DOHH2 (cell line): Measurements from ENCODE around the gene LOXL4.

Experiments
- H3F3A ChIP-seq: fragments of 200-600 bp; sonication (generic), shearing (Covaris generic); 2 replicates; pipeline ENCODE4 v1.6.0; 2016; ENCODE audit warnings: antibody characterized with exemption, mild to moderate bottlenecking; ENCODE audit not compliant: control insufficient read depth, insufficient read depth
- H3K27ac ChIP-seq: fragments of 200-600 bp; sonication (generic); 2 replicates; pipeline ENCODE4 v1.5.1; 2014; ENCODE audit warnings: low read depth, mild to moderate bottlenecking, low read length, moderate library complexity
- H3K27me3 ChIP-seq: fragments of 200-600 bp; sonication (generic); 2 replicates; pipeline ENCODE4 v1.6.1; 2014; ENCODE audit warnings: mild to moderate bottlenecking, low read length, mixed read lengths; ENCODE audit not compliant: control insufficient read depth
- H3K36me3 ChIP-seq: fragments of 200-600 bp; sonication (generic); 2 replicates; pipeline ENCODE4 v1.6.1; 2014; ENCODE audit warnings: mild to moderate bottlenecking, low read length, moderate library complexity, mixed read lengths; ENCODE audit not compliant: control insufficient read depth
- H3K4me1 ChIP-seq: fragments of 200-600 bp; sonication (generic); 2 replicates; pipeline ENCODE4 v1.6.1; 2014; ENCODE audit warnings: mild to moderate bottlenecking, low read length, mixed read lengths; ENCODE audit not compliant: control insufficient read depth
- H3K4me2 ChIP-seq: fragments of 200-600 bp; sonication (generic); 2 replicates; pipeline ENCODE4 v1.6.0; 2014; ENCODE audit warnings: mild to moderate bottlenecking, low read length, moderate library complexity
- H3K4me3 ChIP-seq: fragments of 200-600 bp; sonication (generic); 2 replicates; pipeline ENCODE4 v1.5.1; 2014; ENCODE audit warnings: mild to moderate bottlenecking, low read length, mixed read lengths
- H3K79me2 ChIP-seq: fragments of 200-600 bp; sonication (generic); 2 replicates; pipeline ENCODE4 v1.6.1; 2014; ENCODE audit warnings: mild to moderate bottlenecking, low read length, mixed read lengths; ENCODE audit not compliant: control insufficient read depth
- H3K9me2 ChIP-seq: fragments of 200-600 bp; sonication (generic); replicated peaks from 2 replicates; pipeline ENCODE4 v1.6.1; 2014; ENCODE audit warnings: mild to moderate bottlenecking, low read length, mixed read lengths; ENCODE audit not compliant: control insufficient read depth
- H3K9me3 ChIP-seq: fragments of 200-600 bp; sonication (generic); 2 replicates; pipeline ENCODE4 v1.6.1; 2014; ENCODE audit warnings: antibody characterized with exemption, low read length, mixed read lengths; ENCODE audit not compliant: control insufficient read depth, insufficient read depth
- H4K20me1 ChIP-seq: fragments of 200-600 bp; sonication (generic); 2 replicates; pipeline ENCODE4 v1.6.0; 2014; ENCODE audit warnings: low read depth, mild to moderate bottlenecking, antibody characterized with exemption, low read length, moderate library complexity; ENCODE audit not compliant: control insufficient read depth, insufficient read depth
- CTCF ChIP-seq: fragments of 200-600 bp; sonication (generic); IDR thresholded peaks from one replicate; pipeline ENCODE4 v1.5.1; 2014; ENCODE audit warnings: antibody characterized with exemption, mild to moderate bottlenecking, low read depth, low read length; ENCODE audit not compliant: poor library complexity, severe bottlenecking
- EZH2phosphoT487 ChIP-seq: fragments of 200-600 bp; sonication (generic); IDR thresholded peaks from 2 replicates; pipeline ENCODE4 v1.6.1; 2017; ENCODE audit warnings: borderline replicate concordance, mild to moderate bottlenecking, antibody characterized with exemption, low read length, moderate library complexity, mixed read lengths

LOXL4 gene

GRCh38 chr10:98267894-98268693 is at the start of gene LOXL4:
TSS of gene LOXL4 (minus strand) at chr10:98268194. CDS start at chr10:98263019, 5,175 bp downstream.
- H3K27me3 ChIP-seq = peaks cover 54% of the 10 kb centered on the region
- no peaks in the 10 kb centered on the region for H3K9me3 ChIP-seq
- H3K79me2 ChIP-seq = no peaks in the 10 kb centered on the region
- peaks cover 8% of the 10 kb centered on the region for H3K4me1 ChIP-seq
- H3K36me3 ChIP-seq = no peaks in the 10 kb centered on the region
- peak within 1 kb of the TSS; percentile 60 for H3K4me2 ChIP-seq
- TF ChIP-seq EZH2phosphoT487 = peak; percentile 44; the same call in 1 of the 2 replicates
- TF ChIP-seq CTCF = no peak
- no peak within 1 kb of the TSS for H3K27ac ChIP-seq
- H3F3A ChIP-seq = no peaks in the 10 kb centered on the region
- H3K4me3 ChIP-seq = peak within 1 kb of the TSS; percentile 42
- H4K20me1 ChIP-seq = 0 out of 2 replicates have a peak, but pooled peaks cover 4% of the 10 kb centered on the region
- no peaks in the 10 kb centered on the region for H3K9me2 ChIP-seq

- H3K79me2 ChIP-seq = no peaks in the 10 kb centered on the region
- H3K36me3 ChIP-seq = no peaks in the 10 kb centered on the region
- no peak overlapping the region for H3K4me3 ChIP-seq
- H3K4me1 ChIP-seq = no peaks in the 10 kb centered on the region
- no peaks in the 10 kb centered on the region for H3K9me3 ChIP-seq
- no peaks in the 10 kb centered on the region for H3K9me2 ChIP-seq
- H3F3A ChIP-seq = no peaks in the 10 kb centered on the region
- no peak overlapping the region for H3K27ac ChIP-seq
- H3K27me3 ChIP-seq = peaks cover 8% of the 10 kb centered on the region; the same call in 1 of the 2 replicates
- no peaks in the 10 kb centered on the region for H4K20me1 ChIP-seq
- TF ChIP-seq EZH2phosphoT487 (no peak), CTCF (no peak)
- no peak overlapping the region for H3K4me2 ChIP-seq
Observed at GRCh38 chr10:98316661-98317060, 48.7 kb upstream of the LOXL4 start.

- no peaks in the 10 kb centered on the region for H3F3A ChIP-seq
- no peak overlapping the region for H3K27ac ChIP-seq
- H3K9me3 ChIP-seq = no peaks in the 10 kb centered on the region
- H3K4me3 ChIP-seq = no peak overlapping the region
- H3K79me2 ChIP-seq = no peaks in the 10 kb centered on the region
- H3K4me1 ChIP-seq = no peaks in the 10 kb centered on the region
- no peak overlapping the region for H3K4me2 ChIP-seq
- TF ChIP-seq EZH2phosphoT487 = no peak
- TF ChIP-seq CTCF = no peak
- H4K20me1 ChIP-seq = no peaks in the 10 kb centered on the region
- H3K36me3 ChIP-seq = no peaks in the 10 kb centered on the region
- H3K9me2 ChIP-seq = no peaks in the 10 kb centered on the region
- H3K27me3 ChIP-seq = peaks cover 8% of the 10 kb centered on the region; the same call in 1 of the 2 replicates
Observed at GRCh38 chr10:98316170-98316569, 48.2 kb upstream of the LOXL4 start.
